ENCODE measurements around the gene ABRACL.

Gene ABRACL

DNA sequence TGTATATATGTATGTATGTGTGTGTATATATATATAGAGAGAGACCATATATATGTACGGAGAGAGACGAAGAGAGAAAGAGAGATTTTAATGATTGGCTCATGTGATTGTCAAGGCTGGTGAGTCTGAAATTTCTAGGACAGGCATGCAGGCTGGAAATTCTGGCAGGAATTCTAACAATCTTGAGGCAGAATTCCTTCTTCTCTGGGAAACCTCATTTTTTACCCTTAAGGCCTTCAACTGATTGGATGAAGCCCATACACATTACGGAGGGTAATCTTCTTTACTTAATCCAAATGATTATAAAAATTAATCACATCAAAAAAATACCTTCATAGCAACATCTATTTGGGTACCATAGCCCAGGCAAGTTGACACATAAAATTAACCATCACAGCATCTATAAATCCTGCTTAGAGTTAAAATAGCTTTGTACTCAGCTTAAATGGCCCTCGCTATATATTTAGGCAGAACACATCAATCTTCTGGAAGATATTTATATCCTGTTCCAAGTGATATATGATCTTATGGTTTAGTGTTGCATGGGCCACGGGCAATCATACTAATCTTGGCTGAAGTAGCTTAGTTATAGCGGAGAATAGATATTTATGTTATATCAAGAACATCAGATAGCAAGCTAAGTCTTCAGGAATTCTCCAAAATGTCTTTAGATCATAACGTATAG lies 36.6 kb downstream of the ABRACL start:
- Histone ChIP-seq H3K4me3 (ENCODE audit: low read depth, low read length) (no peak overlapping the region), H3K27ac (no peak overlapping the region), H3K36me3 (replicated peaks) (no peaks in the 10 kb centered on the region), H3K27me3 (replicated peaks) (no peaks in the 10 kb centered on the region)
- in situ Hi-C loops (cut with HindIII; ENCODE audit: low pct_ligation_motif_present, low sequenced_read_pairs), result no loop called here
- no peak for DNase-seq
- TF ChIP-seq, protein P1, sequence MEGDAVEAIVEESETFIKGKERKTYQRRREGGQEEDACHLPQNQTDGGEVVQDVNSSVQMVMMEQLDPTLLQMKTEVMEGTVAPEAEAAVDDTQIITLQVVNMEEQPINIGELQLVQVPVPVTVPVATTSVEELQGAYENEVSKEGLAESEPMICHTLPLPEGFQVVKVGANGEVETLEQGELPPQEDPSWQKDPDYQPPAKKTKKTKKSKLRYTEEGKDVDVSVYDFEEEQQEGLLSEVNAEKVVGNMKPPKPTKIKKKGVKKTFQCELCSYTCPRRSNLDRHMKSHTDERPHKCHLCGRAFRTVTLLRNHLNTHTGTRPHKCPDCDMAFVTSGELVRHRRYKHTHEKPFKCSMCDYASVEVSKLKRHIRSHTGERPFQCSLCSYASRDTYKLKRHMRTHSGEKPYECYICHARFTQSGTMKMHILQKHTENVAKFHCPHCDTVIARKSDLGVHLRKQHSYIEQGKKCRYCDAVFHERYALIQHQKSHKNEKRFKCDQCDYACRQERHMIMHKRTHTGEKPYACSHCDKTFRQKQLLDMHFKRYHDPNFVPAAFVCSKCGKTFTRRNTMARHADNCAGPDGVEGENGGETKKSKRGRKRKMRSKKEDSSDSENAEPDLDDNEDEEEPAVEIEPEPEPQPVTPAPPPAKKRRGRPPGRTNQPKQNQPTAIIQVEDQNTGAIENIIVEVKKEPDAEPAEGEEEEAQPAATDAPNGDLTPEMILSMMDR (IDR thresholded peaks at IDR 0.05; ENCODE audit: low read depth, low read length, missing control alignments), result no peak

GRCh38 chr6:139066080-139066479 lies 37.5 kb downstream of the ABRACL start:
- Histone ChIP-seq H3K27ac (no peak overlapping the region), H3K36me3 (replicated peaks) (no peaks in the 10 kb centered on the region), H3K27me3 (replicated peaks) (no peaks in the 10 kb centered on the region), H3K4me3 (ENCODE audit: low read depth, low read length) (no peak overlapping the region)
- TF ChIP-seq, protein P1 (IDR thresholded peaks at IDR 0.05; ENCODE audit: low read depth, low read length, missing control alignments), result no peak
- in situ Hi-C loops (cut with HindIII; ENCODE audit: low pct_ligation_motif_present, low sequenced_read_pairs), result no loop called here
- no peak for DNase-seq

DNA sequence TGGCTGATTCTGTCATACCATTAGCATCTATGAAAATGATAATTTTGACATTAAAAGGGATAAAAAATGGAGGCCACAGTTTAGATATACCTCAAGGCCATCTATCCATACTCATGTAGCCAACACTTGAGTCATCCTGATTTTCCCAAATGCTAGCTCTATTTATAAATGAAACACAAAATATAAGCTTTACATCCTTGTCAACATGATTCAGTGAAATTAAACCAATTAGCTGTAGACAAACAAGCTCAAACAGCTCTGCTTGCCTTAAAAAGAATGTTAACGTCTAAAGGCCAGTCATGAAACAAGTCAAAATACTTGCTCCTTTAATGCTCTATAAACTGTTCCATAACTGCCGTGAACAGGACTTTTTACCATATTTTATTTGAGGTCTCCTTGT lies 40.3 kb downstream of the ABRACL start:
- Histone ChIP-seq H3K36me3 (replicated peaks) (no peaks in the 10 kb centered on the region), H3K27me3 (replicated peaks) (no peaks in the 10 kb centered on the region), H3K27ac (no peak overlapping the region), H3K4me3 (ENCODE audit: low read depth, low read length) (no peak overlapping the region)
- TF ChIP-seq, protein P1 (IDR thresholded peaks at IDR 0.05; ENCODE audit: low read depth, low read length, missing control alignments), result no peak
- in situ Hi-C loops (cut with HindIII; ENCODE audit: low pct_ligation_motif_present, low sequenced_read_pairs), result no loop called here
- DNase-seq, result no peak

- Histone ChIP-seq H3K27me3 (replicated peaks) (no peaks in the 10 kb centered on the region), H3K4me3 (ENCODE audit: low read depth, low read length) (no peak overlapping the region), H3K27ac (no peak overlapping the region), H3K36me3 (replicated peaks) (no peaks in the 10 kb centered on the region)
- TF ChIP-seq, protein P1 (IDR thresholded peaks at IDR 0.05; ENCODE audit: low read depth, low read length, missing control alignments), result no peak
- DNase-seq, result no peak
- in situ Hi-C loops (cut with HindIII; ENCODE audit: low pct_ligation_motif_present, low sequenced_read_pairs), result no loop called here
Measured at GRCh38 chr6:139073118-139073517, 44.6 kb downstream of the ABRACL start.

DNA sequence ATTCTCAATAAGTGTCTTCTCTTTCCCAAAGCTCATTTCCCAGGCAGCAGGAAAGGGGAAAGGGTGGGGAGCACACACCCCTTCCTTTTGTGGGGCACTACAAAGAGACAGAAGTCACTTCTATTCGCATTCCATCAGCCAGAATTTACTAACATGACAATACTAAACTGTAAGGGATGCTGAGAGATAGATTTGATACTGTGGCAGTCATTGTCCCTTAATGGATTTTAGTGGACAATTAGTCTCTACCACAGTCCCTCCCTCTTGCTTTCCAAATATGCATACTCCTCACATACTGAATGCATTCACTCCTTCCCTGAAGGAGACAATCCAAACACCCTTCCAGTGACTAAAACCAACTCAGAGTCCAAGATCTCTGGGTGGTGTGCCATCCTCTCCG lies 50.5 kb downstream of the ABRACL start:
- no peak overlapping the region for H3K27ac ChIP-seq
- TF ChIP-seq, protein P1 (IDR thresholded peaks at IDR 0.05; ENCODE audit: low read depth, low read length, missing control alignments), result no peak
- DNase-seq, result no peak
- H3K27me3 ChIP-seq (replicated peaks), result no peaks in the 10 kb centered on the region
- H3K4me3 ChIP-seq (ENCODE audit: low read depth, low read length), result no peak overlapping the region
- in situ Hi-C loops (cut with HindIII; ENCODE audit: low pct_ligation_motif_present, low sequenced_read_pairs), result no loop called here
- H3K36me3 ChIP-seq (replicated peaks), result no peaks in the 10 kb centered on the region

Measured in brain microvascular endothelial cell (primary cell).